Measurements from ENCODE around the gene SORL1. TPM values are rescaled to one million over a fixed set of nuclear protein-coding genes. Genes with fewer than 3 reads are reported as not detected.

The SORL1 gene
- total RNA-seq, 6 experiments from 2014 or later, result 0.19 to 0.48 (median 0.36) TPM

- Mint-ChIP-seq H3K27me3 (ENCODE audit: insufficient read depth) (peaks cover 6% of the 10 kb centered on the region), H3K27ac (no peak overlapping the region), H3K4me3 (no peak overlapping the region), H3K36me3 (ENCODE audit: low read depth) (no peaks in the 10 kb centered on the region), H3K4me1 (ENCODE audit: low read depth) (peaks cover 14% of the 10 kb centered on the region), H3K9me3 (peaks cover 9% of the 10 kb centered on the region)
- DNase-seq, result no peak
- TF ChIP-seq, protein P1, sequence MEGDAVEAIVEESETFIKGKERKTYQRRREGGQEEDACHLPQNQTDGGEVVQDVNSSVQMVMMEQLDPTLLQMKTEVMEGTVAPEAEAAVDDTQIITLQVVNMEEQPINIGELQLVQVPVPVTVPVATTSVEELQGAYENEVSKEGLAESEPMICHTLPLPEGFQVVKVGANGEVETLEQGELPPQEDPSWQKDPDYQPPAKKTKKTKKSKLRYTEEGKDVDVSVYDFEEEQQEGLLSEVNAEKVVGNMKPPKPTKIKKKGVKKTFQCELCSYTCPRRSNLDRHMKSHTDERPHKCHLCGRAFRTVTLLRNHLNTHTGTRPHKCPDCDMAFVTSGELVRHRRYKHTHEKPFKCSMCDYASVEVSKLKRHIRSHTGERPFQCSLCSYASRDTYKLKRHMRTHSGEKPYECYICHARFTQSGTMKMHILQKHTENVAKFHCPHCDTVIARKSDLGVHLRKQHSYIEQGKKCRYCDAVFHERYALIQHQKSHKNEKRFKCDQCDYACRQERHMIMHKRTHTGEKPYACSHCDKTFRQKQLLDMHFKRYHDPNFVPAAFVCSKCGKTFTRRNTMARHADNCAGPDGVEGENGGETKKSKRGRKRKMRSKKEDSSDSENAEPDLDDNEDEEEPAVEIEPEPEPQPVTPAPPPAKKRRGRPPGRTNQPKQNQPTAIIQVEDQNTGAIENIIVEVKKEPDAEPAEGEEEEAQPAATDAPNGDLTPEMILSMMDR (IDR thresholded peaks at IDR 0.05), result no peak
Measured at GRCh38 chr11:121522043-121522941, 70.2 kb downstream of the SORL1 start.

DNA sequence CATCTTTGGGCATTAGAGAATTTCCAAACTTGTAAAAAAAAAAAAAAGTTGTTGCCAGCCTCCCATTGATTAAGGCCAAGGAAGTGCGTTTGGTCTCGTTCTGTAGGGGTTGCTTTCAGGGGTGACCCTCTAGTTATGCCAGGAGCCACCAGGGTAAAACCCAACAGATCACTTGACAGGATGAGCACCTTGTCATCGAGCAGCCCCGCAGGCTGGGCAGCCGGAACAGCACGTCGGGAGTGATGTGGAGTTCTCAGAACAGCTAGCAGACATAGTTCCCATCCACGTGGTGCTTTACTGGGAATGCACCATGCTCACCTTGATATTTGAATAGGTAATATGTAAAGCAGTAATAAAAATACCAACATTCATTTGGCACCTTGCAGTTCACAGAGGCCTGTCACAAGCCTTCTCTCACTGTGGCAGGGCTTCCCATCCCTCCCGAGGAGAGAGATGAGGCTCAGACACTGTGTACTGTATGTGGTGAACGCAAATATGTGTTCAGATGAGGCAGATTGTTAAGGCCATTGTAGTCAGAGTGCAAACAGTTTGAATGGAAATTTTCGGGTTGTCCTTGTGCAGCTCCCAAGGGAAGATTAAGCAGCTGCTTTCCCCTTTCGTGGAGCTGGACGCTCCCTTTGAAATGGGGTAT is 71.6 kb downstream of the SORL1 start:
- Mint-ChIP-seq H3K36me3 (ENCODE audit: low read depth) (no peaks in the 10 kb centered on the region), H3K27ac (no peak overlapping the region), H3K4me1 (ENCODE audit: low read depth) (peaks cover 14% of the 10 kb centered on the region), H3K4me3 (no peak overlapping the region), H3K9me3 (peaks cover 9% of the 10 kb centered on the region), H3K27me3 (ENCODE audit: insufficient read depth) (no peaks in the 10 kb centered on the region; the same call in 1 of the 2 replicates)
- TF ChIP-seq, protein P1 (IDR thresholded peaks at IDR 0.05), result no peak
- no peak for DNase-seq

DNA sequence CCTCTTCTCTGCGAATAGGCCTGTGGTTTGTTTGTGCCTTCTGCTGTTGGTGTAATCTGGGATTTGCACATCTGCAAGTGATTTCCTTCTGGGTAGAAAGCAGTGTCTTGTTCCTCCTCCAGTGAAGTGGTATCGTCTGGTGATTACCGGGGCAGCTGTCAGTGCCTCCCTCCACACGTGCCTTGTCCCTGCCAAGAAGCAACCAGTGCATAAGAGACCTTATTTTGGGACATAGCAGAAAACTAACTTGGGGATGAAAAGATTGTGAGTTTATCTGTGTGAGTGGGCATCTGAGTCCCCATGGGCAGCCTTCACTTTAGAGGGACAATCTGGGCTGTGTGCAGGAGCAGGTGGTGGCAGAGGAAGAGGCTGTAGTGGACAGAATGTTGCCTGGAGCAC is 72.1 kb downstream of the SORL1 start:
- H3K9me3 Mint-ChIP-seq, result peaks cover 9% of the 10 kb centered on the region
- no peak overlapping the region for H3K27ac Mint-ChIP-seq
- H3K36me3 Mint-ChIP-seq (ENCODE audit: low read depth), result no peaks in the 10 kb centered on the region
- peaks cover 2% of the 10 kb centered on the region; the same call in 1 of the 2 replicates for H3K27me3 Mint-ChIP-seq (ENCODE audit: insufficient read depth)
- H3K4me1 Mint-ChIP-seq (ENCODE audit: low read depth), result peaks cover 14% of the 10 kb centered on the region
- TF ChIP-seq, protein P1 (IDR thresholded peaks at IDR 0.05), result no peak
- no peak for DNase-seq
- H3K4me3 Mint-ChIP-seq, result no peak overlapping the region

- Mint-ChIP-seq H3K27me3 (ENCODE audit: insufficient read depth) (peaks cover 3% of the 10 kb centered on the region), H3K27ac (no peak overlapping the region), H3K4me1 (ENCODE audit: low read depth) (peaks cover 9% of the 10 kb centered on the region), H3K36me3 (ENCODE audit: low read depth) (0 out of 2 replicates have a peak, but pooled peaks cover 3% of the 10 kb centered on the region), H3K4me3 (no peak overlapping the region), H3K9me3 (peaks cover 14% of the 10 kb centered on the region)
- TF ChIP-seq, protein P1 (IDR thresholded peaks at IDR 0.05), result no peak
- DNase-seq, result no peak
Measured at GRCh38 chr11:121525376-121525775, 73.3 kb downstream of the SORL1 start.

GRCh38 chr11:121530257-121530656 is 78.1 kb downstream of the SORL1 start:
- no peak overlapping the region for H3K4me3 Mint-ChIP-seq
- 0 out of 2 replicates have a peak, but pooled peaks cover 6% of the 10 kb centered on the region for H3K36me3 Mint-ChIP-seq (ENCODE audit: low read depth)
- H3K27me3 Mint-ChIP-seq (ENCODE audit: insufficient read depth), result peaks cover 21% of the 10 kb centered on the region
- DNase-seq, result no peak
- no peak overlapping the region for H3K27ac Mint-ChIP-seq
- no peaks in the 10 kb centered on the region for H3K4me1 Mint-ChIP-seq (ENCODE audit: low read depth)
- peaks cover 14% of the 10 kb centered on the region for H3K9me3 Mint-ChIP-seq
- TF ChIP-seq, protein P1 (IDR thresholded peaks at IDR 0.05), result no peak

Measured in HFFc6 (cell line).